GM18909 (cell line): Measurements from ENCODE around the gene WDFY4.
A peak's percentile ranks its signal among the peaks of the same experiment; 100 is the strongest.
"Not testable (repeated sequence)": the region's sequence is repeated elsewhere in the genome, so short reads cannot be mapped to it uniquely, and the experiment has no call there.

Source experiments
- ATAC-seq: cut with Tn5 transposase; IDR thresholded peaks from one replicate; pipeline ENCODE4 v1.9.1; 2021; ENCODE audit warnings: mild to moderate bottlenecking; ENCODE audit not compliant: unreplicated experiment, poor library complexity

WDFY4 gene, protein sequence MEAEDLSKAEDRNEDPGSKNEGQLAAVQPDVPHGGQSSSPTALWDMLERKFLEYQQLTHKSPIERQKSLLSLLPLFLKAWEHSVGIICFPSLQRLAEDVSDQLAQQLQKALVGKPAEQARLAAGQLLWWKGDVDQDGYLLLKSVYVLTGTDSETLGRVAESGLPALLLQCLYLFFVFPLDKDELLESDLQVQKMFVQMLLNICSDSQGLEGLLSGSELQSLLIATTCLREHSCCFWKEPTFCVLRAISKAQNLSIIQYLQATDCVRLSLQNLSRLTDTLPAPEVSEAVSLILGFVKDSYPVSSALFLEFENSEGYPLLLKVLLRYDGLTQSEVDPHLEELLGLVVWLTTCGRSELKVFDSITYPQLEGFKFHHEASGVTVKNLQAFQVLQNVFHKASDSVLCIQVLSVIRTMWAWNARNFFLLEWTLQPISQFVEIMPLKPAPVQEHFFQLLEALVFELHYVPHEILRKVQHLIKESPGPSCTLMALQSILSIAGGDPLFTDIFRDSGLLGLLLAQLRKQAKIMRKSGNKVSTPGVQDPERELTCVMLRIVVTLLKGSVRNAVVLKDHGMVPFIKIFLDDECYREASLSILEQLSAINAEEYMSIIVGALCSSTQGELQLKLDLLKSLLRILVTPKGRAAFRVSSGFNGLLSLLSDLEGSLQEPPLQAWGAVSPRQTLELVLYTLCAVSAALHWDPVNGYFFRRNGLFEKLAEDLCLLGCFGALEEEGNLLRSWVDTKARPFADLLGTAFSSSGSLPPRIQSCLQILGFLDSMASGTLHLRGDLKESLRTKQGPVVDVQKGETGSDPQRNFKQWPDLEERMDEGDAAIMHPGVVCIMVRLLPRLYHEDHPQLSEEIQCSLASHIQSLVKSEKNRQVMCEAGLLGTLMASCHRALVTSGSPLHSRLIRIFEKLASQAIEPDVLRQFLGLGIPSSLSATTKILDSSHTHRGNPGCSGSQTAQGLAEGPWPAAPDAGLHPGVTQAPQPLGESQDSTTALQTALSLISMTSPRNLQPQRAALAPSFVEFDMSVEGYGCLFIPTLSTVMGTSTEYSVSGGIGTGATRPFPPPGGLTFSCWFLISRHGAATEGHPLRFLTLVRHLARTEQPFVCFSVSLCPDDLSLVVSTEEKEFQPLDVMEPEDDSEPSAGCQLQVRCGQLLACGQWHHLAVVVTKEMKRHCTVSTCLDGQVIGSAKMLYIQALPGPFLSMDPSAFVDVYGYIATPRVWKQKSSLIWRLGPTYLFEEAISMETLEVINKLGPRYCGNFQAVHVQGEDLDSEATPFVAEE (N-terminal part only)

DNA sequence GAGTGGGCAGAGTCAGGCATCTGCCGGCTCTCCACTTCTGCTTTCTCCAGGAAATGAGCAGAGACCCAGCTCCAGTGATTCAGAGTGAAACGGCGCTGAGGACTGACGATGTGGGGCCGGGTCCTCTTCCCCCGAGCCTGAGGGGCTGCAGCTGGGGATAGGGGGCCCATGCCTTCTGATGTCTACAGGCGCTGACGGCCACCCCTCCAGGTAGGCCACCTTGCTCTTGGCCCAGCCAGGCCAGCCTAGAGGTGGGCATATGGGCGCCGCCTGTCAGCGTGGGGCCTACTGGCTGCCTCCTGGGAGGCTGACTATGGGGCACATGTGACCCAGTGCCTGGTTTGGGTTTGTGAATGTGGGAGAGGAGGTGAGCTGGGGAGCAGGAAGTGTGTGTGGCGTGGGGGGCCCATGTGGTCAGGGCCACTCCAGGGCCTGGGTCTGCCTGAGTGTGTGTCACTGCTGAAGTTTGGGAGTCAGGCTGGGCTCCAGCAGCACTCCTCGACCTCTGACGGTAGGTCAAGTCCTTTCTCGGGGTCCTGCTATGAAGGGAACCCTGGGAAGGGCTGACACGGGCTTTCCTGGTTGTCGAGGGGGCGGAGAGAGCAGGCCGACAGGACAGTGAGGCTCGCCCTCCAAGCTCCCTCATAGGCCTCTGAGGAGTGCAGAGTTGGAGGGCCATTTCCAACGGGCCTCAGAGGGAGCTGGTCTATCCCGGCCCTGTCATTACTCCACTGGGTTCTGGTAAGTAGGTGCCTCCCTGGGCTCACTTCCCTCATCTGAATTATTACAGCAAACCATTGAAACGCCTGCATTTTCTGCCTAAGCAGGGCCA, at the start of gene WDFY4:
Gene WDFY4, plus strand, starts transcription at position 82 of the 832 bp plus-strand sequence. CDS start 24,860 bp downstream, outside the sequence.
- peak; percentile 68 for ATAC-seq

DNA sequence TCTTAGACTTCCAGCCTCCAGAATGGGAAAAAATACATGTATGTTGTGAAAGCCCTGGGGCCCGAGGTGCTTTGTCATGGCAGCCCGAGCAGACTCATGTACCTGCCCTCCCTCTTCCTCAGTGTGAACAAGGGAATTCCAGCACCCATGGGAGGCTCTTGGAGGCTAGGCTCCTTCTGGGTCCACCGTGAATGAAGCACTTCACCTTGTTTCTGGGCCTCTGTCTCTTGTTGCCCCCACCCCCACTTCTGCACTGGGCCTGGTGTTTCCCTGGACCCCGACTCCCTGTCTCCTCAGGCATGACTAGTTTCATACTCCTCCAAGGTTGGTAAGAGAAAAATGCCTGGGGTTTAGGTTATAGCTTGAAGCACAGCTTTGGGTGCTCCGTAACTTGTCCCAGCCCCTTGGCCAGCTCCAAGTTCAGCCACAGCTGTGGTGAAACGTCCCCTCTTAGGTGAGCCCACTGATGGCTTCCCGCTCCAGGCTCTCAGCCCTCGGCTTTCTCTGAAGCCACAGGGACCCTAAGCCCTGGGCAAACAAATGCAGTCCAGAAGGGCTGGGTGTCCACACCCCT, 49.6 kb upstream of the WDFY4 start:
- ATAC-seq = no peak

DNA sequence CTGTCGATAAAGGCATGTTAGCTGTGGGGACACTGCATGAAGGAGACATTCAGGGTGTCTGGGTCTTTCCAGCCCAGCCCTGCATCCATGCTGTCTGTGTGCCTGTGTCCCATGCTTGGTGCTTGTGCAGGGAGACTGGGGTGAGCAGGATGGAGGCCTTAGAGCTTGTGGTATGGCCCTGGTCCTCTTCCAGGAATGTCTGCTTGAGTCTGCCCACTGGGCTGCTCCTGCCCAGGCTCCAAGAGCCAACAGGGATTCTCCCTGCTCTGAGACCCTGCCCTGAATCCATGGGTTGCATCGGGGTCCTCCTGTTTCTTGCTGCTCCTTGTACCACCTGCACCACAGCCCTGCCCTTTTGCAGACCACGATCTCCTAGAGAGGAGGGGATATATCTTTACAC, 48.4 kb upstream of the WDFY4 start:
- no peak for ATAC-seq

DNA sequence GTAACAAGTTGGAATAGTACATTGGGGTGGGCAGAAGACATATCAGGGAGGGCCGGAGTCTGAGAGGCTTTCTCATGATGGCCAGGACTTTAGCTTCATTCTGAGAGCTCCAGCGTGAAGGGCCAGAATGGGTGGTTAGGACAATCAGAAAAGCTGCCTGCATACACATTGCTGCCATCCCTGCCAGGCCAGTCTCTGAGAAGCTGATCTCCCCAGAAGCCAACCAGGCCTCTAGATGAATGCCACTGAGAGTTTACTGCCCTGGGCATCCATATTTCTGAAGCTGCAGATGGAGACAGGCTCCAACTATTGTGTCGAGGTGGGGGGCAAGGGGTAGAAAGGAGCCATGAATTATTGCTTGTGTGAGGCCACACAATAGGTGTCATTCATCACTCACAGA, 47.8 kb upstream of the WDFY4 start:
- ATAC-seq = no peak

DNA sequence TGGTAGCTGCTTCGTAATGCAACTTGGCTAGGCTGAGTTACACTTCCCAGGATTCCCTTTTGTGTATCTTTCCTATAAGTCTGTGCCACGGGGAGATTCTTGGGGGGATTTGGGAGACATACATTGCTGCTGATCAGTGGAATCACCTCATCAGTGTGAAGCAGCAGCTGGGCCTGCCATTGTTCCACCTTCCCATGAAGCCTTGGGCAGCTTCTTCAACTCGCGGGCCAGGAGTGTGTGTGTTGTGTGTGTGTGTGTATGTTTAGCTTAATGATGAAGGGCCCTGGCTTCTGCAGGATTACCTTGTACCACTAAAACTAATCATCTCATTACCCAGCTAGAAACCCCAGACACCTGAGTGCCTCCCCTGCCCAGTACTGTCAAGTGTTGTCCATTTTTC, 46.5 kb upstream of the WDFY4 start:
- ATAC-seq = no peak

DNA sequence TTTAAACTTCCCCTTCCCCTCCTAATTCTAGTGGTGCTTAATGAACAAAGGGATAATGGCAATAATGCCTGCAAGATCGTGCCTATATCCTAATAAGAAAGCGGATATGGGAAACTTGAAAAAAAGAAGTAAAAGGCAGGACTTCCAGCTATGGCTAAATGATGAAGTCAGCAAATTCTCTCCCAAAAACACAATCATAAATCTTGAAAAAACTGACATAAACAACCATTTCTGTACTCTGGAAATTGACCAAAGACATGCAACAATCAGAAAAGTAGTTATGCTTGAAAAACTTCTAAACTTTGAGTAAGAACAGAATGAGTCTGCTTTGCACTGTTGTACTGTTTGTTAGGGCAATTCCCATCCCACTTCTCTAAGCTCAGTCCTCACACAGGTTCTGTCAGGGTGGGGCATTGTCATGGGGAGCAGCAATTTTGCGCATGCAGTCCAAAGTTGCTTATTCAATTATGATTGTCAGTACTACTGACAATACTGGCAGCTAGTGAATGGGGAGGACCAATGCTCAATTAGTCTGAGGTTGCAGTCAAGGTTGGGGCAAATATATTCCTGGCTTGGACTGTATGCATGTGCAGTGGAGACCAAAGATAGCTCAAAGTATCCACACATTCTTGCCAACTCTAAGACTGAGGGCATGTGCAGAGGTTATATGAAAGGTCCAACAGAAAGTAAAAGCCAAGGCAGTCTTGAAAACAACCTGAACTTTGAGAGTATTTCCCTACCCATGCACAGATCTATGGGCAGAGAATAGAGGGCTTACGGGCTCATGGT, 45.7 kb upstream of the WDFY4 start:
- no peak for ATAC-seq

DNA sequence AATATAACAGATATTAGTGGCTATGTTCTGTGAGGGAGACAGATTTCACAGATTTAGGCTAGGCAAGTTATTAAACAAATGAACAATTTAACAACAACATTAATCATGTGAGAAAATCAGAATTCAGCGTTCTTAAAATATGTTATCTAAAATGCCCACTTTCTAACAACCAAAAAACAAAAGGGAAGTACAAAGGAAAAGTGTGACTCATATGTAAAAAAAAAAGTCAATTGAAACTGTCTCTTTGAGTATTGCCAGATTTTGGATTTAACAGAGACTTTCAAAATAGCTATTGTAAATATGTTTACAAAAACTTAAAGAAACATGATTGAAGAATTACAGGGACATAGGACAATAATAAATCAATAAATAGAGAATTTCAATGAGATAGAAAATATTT, 45.0 kb upstream of the WDFY4 start:
- no peak for ATAC-seq

DNA sequence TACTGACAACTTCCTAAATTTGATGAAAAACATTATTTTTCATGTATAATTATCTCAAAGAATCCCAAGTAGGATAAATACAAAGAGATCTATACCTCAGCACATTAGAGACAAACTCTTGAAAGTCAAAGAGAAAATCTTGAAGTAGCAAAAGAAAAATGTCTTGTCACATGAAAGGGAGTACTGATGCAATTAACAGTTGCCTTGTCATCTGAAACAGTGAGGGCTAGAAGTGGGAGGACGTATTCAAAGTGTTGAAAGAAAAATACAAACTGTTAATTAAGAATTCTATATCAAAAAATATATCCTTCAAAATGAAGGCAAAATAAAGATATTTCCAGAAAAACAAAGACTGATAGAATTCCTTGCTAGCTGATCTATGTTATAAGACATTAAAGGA, 44.3 kb upstream of the WDFY4 start:
- no peak for ATAC-seq

DNA sequence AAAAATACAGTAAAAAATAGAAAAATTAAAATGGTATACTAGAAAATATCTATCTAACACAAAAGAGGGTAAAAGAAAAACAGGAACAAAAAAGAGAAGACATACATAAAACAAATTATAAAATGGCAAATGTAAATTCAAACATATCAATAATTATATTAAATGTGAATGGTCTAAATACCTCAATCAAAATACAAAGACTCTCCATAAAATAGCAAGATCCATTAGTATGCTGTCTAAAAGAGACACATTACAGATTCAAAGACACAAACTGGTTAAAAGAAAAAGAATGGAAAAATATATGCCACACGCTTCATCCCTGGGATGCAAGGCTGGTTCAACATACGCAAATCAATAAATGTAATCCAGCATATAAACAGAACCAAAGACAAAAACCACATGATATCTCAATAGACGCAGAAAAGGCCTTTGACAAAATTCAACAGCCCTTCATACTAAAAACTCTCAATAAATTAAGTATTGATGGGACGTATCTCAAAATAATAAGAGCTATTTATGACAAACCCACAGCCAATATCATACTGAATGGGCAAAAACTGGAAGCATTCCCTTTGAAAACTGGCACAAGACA, 43.5 kb upstream of the WDFY4 start:
- not testable (repeated sequence) for ATAC-seq

DNA sequence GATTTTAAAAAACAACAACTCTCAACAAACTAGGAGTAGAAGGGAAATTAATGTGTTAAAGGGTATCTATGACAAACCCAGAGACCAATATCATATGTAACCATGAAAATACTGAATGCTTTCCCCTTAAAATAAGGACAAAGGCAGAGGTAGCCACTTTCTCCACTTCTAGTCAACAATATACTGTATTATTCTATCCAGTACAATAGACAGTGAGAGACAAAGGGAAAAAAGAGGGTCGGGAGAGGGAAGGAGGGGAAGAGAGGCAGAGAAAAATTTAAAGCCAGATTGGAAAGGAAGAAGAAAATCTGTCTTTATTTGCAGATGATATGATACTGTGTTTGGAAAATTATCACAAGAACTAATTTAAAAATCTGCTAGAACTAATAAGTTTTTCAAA, 39.1 kb upstream of the WDFY4 start:
- no peak for ATAC-seq

DNA sequence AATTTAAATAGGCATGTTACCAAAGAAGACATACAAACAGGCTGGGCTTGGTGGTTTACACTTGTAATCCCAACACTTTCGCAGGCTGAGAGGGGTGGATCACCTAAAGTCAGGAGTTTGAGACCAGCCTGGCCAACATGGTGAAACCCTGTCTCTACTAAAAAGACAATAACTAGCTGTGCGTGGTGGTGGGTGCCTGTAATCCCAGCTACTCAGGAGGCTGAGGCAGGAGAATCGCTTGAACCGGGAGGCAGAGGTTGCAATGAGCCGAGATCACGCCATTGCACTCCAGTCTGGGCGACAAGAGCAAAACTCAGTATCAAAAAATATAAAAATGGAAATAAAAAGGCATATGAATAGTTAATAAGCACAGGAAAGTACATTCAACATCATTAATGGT, 37.6 kb upstream of the WDFY4 start:
- not testable (repeated sequence) for ATAC-seq

DNA sequence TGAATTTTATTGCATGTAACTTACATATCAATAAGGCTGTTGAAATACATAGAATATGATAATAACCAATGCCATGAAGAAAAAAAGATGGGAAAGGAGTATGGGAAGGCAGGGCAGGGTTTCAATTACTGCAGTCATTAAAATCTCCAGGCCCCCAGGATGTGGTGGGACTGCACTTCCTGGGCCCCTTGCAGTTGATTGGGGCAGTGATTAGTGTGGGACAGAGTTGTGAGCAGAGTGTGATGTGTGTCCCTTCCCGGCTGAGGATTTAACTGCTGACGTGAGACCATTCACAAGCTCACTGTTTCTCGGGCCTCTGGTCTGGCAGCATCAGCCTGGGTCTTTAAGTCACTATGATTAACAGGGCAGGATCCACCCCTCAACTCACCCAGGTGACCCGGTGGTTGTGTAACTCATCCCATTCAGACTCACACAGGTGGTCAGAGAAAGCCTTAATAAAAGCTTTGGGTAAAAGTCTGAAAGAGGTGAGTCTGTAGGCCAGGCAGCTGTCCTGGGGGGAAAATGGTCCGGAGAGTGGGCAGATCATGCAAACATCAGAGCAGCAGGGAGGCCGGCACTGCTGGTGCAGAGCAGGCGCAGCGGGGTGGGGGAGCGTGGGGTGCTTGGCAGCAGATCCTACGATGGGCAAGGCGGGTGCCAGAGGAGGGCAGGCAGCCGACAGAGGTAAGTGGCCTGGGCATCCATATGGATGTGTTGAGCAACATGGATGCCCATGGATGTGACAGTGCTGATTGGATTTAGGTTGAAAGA, 36.3 kb upstream of the WDFY4 start:
- ATAC-seq = no peak

DNA sequence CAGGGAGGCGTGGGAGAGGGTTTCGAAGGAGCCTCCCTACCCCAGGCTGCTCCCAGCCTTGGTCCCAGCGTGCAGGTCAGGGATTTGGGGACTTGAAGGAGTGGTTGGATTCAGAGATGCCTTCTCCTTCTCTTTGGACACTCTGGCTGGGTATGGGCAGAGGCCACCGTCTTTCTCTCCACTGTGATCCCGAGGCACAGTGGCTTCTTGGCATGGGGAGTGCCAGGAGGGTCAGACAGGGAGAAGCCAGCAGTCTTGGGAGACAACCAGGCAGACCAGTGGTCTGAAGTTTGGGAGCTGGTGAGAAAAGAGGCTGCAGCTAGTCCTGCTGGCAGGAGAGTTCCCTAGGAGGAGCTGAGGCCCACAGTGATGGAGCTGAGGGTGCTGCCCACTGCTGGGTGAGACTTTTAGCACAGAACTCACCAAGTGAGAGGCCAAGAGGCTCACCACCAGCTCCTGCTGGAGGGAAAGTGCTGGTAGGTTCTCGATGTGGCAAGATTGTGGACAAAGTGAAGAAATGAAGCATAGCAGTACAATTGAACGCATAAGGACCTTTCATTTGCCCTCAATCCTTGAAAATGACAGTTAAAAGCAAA, 35.2 kb upstream of the WDFY4 start:
- no peak for ATAC-seq

DNA sequence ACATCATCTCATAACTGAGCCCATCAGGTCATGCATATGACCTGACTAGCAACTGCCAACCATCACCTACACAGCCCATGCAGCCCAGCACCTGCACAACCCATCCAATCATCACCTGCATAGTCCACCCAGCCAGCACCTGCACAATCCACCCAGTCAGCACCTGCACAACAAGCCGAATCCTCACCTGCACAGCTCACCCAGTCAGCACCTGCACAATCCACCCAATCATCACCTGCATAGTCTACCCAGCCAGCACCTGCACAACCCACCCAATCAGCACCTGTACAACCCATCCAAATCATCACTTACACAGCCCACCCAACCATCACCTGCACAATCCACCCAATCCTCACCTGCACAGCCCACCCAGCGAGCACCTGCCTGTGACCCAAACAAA, 33.4 kb upstream of the WDFY4 start:
- no peak for ATAC-seq

DNA sequence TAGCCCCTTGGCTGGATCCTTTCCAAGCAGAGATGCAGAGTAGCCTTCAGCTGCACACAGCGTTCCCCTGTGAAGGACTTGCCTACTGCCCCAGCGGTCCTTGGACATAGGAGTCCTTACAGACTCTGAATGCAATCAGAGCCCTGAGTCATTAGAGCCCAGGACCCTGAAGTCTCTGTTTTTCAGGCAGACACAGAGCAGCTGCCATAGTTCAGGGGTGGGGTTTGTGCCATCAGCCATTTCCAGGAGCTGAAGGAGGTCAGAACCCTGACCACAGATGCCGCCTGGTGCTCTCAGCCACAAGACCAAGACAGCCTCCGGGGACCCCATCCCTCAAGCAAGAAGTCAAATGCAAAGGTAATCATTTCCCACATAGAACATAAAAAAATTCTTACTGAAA, 32.8 kb upstream of the WDFY4 start:
- ATAC-seq = no peak

DNA sequence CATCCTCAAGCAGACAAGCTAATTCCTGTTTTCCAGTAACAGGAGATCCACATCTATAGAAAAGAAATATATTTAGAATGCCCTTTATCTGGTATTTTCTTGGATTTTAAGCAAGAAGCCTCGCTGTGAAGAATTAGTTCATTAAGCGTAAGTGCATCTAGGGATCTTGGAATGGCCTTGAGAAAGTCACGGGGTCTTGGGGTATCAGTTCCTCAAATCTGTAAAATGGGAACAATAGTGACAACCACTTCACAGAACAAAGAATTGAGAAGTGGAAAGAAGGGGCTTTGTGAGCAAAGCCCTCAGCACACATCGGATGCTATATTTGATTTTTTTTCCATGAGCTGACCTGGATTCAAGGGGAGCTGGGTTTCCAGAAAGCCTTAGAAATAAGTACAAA, 32.3 kb upstream of the WDFY4 start:
- ATAC-seq = no peak

DNA sequence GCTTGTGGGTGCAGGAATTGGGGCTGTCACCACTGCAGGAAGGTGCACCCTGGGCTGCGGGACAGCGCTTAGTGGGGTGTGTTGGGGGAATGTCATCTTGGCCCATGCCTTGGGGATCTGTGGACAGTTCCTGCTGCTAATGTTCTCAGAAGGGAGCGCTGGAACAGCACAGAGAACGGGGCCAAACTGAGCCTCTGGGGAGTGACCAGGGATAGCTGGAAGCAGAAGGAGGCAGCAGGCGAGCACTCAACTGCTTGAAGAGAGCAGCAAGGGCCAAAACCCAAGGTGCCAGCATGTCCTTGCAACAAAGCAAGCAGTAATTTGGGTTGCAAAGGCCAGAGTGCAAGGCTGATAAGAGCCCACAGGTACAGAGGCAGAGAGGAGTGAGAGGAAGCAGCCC, 31.3 kb upstream of the WDFY4 start:
- ATAC-seq = no peak
